GM18517 (cell line): ENCODE results near the gene NPIPB8.
"Not testable (repeated sequence)": the region's sequence is repeated elsewhere in the genome, so short reads cannot be mapped to it uniquely, and the experiment has no call there.

ENCODE experiments used
- ATAC-seq: cut with Tn5 transposase; IDR thresholded peaks from one replicate; pipeline ENCODE4 v1.9.1; 2021; ENCODE audit warnings: mild to moderate bottlenecking, moderate library complexity; ENCODE audit not compliant: unreplicated experiment

The NPIPB8 gene

DNA sequence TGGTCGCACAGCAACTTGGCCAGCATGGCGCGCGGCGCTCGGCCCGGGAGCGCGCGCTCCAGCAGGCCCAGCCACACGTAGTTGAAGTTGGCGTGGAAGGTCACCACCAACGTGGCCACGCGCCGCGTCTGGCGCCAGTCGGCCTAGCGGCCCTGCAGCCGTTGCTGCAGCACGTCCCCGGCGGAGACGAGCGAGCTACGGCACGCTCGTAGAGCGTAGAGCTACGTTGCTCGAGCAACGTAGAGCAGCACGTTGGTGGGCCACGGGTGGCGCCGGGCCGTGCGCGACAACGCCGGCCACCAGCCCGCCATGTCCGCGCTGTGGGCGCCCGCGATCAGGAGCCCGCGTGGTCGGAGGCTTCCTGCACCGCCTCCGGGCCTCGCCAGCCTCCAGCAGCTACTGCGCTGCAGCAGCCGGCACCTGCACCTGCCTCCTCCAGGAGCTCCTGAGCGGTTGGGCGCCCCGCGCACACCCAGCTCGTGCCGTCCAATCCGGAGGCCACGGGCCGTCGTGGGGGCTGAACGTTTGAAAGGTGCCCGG lies 14.6 kb upstream of the NPIPB8 start:
- no peak for ATAC-seq

DNA sequence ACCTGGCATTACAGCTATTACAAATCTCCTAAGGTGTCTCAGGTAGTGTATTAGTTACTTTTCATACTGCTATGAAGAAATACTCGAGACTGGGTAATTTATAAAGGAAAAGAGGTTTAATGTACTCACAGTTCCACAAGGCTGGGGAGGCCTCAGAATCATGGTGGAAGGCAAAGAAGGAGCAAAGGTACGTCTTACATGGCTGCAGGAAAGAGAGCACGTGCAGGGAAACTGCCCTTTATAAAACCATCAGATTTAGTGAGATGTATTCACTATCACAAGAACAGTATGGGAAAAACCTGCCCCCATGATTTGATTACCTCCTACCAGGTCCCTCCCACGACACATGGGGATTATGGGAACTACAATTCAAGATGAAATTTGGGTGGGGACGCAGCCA lies 7.0 kb upstream of the NPIPB8 start:
- ATAC-seq: not testable (repeated sequence)

DNA sequence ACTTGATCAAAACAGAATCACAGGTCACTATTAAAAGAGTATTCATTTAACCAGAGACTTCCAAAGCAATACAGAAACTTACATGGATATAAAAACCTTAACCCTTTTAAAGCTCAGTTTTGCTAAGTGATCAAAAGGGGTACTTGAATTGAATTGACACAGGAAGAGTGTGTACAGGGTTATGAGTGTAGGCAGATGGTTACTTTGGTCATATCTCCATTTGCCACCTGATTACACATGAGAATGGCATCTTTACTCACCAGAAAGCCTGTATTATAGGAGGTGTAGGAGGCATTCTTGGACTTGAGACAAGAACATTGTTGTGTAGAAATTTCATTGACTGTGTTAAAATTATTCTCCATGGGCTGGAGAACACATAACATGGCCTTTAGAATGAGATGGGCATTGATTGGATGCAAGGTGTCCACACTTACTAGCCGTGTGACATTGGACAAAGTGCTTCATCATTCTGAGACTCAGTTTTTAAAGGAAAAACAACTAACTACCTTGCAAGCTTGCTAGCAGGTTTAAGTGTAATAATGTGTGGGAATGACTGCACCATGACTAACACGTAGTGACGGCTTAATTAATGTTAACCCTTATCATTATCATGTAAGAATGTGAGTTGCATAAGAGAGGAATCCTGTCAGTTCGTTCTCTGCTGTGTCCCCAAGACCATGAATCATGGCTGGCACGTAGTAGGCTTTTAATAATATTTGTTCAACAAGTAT lies 1.6 kb upstream of the NPIPB8 start:
- not testable (repeated sequence) for ATAC-seq

DNA sequence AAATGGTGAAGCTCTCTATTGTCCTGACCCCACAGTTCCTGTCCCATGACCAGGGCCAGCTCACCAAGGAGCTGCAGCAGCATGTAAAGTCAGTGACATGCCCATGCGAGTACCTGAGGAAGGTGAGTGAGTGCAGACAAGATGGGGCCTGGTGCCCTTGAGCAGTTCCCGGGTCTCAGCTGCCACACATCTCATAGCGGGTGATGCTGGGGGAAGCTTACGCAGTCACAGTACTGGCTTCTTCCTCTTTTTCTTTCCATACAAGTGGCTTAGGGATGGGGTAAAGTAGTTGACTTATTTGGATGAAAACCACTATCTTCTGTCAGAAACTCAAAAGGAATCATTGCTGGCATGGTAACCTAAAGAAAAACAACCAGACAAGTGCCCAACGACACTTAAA lies 494 bp downstream of the NPIPB8 start:
- ATAC-seq: not testable (repeated sequence)

DNA sequence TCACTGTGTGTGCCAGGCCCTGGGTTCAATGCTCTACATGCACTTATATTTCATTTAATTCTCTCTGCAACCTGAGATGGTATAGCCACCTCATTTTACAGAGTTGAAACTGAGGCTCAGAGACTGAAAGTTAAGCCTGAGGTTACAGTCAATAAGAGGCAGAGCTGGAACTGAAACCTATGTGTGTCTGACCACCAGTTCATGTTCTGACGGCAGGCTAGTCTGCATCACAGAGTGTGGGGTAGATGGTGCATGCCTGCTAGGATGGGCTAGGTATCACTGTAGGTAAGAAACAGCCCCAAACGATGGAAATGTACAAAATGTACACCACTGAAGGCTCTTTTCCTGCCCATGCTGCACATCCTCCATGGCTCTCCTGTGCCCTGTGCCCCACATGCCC lies 2.1 kb downstream of the NPIPB8 start:
- ATAC-seq: not testable (repeated sequence)

DNA sequence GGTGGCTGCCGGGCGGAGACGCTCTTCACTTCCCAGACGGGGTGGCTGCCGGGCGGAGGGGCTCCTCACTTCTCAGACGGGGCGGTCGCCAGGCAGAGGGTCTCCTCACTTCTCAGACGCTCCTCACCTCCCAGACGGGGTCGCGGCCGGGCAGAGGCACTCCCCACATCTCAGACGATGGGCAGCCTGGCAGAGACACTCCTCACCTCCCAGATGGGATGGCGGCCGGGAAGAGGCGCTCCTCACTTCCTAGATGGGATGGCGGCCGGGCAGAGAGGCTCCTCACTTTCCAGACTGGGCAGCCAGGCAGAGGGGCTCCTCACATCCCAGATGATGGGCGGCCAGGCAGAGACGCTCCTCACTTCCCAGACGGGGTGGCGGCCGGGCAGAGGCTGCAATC lies 28.4 kb downstream of the NPIPB8 start:
- ATAC-seq: not testable (repeated sequence)

DNA sequence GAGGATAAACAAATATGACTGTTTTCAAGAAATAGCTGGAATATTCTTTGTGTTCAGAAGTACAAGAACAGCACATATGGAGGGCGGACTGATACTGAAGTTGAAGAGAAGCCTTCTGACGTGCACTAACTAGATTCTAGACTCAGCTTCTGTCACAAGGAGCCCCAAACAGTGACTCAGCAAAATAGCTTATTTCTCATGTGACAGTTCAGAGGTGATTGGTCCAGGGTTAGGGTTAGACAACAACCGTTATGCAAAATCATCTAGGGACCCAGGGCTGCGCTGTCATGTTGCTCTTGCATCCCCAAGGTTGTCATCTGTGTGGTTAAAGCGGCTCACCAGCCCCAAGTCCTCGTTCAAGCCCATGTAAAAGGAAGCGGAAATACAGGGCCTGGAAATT lies 29.6 kb downstream of the NPIPB8 start:
- not testable (repeated sequence) for ATAC-seq

DNA sequence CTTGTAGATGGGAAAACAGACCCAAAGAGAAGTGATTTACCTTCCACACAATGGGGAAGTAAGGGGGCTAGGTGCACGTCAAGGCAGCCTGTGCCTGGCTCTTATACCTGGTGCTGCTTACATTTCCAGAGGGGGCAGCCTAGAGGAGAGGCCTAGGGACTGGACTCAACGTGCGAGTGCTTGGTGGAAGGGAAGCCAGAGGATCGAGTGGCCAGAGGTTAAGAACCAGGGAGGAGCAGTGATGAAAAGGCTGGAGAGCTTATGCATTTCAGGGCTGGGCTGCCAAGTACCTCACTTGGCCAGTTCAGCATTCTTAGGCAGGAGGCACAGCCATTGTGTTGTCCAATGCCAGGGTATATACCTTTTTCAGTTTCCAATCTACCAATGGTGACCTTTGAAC lies 30.3 kb downstream of the NPIPB8 start:
- ATAC-seq: not testable (repeated sequence)

DNA sequence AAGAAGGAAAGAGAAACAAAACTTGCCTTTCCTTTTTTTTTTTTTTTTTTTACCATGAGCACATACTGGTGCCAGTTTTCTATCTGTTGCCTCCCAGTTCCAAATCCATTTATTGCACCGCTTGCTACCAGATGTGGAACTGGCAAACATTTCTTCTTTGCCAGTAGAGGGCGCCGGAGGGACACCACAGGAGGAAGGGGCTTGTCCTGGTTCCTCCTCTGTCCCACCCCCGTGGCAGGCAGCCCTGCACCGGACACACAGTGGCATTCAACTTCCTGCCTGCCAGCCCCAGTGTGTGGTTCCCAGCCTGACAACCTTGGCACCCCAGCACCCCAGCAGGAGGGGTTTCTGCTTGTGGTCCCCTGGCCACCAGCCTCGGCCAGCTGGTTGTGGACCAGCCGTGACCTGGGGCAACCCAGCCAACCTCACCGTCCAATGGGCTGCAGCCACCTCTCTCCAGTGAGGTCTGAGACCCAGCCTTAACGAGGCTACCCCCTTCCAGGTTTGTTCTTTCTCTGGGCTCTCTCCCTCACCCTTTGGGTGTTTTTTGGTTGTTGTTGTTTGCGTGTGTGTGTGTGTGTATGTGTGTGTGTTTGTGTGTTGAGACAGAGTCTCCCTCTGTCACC lies 50.6 kb downstream of the NPIPB8 start:
- not testable (repeated sequence) for ATAC-seq

DNA sequence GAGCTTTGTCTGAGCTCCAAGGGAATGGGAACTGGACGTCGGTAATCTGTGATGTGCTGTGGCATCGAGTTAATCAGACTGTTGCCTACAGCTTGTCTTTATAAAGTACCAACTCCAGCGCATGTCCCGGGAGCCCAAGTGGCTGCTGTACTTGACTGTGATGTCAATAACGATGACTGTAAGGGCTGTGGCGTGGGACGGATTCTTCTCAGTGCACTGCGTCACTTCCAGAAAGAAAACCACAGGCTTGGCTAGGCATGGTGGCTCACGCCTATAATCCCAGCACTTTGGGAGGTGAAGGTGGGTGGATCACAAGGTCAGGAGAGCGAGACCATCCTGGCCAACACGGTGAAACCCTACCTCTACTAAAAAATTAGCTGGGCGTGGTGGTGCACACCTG lies 51.6 kb downstream of the NPIPB8 start:
- ATAC-seq: not testable (repeated sequence)

DNA sequence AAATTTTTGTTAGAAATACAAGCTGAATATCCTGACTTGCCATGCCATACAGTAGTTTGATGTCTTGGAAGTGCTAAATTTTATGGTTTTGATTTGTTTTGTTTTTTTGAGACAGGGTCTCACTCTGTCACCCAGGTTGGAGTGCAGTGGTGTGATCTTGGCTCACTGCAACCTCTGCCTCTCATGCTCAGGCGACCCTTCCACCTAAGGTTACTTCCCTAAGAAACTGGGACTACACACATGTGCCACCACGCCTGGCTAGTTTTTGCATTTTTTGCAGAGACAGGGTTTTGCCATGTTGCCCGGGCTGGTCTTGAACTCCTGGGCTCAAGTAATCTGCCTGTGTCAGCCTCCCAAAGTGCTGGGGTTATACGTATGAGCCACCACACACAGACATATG lies 53.9 kb downstream of the NPIPB8 start:
- not testable (repeated sequence) for ATAC-seq

DNA sequence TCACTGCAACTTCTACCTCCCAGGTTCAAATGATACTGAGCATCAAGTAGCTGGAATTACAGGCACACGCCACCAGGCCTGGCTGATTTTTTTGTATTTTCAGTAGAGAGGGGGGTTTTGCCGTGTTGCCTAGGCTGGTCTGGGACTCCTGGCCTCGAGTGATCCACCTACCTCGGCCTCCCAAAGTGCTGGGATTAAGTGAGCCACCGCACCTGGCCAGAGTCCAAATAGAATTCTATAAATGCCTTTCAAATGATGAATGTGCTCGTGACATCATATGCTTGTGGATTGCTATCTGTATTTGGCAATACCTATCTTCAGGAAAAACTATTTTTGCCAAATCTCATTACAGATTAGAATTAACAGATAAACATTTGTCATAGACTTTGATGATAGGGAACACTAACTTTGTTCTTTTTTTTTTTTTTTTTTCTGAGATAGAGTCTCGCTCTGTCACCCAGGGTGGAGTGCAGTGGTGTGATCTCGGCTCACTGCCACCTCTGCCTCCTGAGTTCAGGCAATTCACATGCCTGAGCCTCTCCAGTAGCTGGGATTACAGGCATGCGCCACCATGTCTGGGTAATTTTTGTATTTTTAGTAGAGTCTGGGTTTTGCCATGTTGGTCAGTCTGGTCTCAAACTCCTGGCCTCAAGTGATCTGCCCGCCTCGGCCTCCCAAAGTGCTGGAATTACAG lies 55.5 kb downstream of the NPIPB8 start:
- ATAC-seq: not testable (repeated sequence)

DNA sequence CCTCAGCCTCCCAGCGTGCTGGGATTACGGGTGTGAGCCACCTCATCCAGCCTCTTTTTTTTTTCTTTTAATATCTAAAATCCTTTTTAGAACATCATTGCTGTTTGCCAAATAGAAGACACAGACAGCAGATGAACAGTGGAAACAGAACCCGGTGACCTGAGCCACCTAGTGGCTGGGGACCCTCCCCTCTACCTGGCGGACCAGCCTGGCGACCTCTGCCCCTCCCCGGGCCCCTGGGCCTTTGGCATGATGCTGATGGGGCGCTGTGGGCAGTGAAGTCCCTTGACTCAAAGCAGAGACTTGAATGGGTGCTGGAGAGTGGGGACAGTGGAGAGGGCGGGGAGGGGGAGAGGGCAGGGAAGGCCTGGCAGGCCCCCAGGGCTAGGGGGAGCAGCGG lies 61.9 kb downstream of the NPIPB8 start:
- ATAC-seq: not testable (repeated sequence)

DNA sequence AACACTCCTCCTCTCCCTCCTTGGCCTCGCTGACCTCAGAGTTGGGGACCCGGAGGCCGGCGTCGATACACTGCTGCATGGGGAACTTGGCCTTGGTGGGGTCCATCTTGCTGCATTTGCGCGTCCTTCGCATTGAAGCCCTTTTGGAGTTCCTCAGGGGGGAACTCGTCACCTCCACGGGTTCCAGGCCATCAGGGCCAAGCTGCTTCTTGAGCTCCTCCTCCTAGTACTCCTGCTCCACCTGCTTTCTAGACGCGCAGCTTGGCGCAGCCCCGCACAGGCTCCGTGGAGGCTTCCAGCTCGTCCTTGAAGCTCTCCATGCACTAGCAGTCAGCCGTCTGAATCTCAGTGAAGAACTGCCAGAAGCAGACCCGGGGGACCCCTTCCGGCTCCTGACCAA lies 62.5 kb downstream of the NPIPB8 start:
- not testable (repeated sequence) for ATAC-seq

DNA sequence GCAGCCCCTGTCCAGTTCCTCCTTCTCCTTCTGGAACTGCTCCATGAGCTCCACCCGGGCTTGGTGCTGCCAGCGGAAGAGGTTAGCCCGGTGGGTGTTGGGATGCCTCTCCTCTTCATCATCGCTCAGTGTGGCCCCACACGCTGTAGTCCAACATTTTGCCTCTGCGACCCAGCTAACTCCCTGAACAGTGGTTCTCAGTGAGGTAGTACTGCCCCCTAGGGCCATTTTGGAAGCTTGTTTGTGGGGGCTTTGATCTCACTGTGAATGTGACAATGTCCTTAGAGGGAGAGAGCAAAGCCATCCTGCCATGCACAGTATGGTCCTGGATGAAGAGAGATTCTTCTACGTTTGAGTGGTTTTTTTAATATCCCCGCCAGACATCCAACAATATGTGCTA lies 63.5 kb downstream of the NPIPB8 start:
- not testable (repeated sequence) for ATAC-seq

DNA sequence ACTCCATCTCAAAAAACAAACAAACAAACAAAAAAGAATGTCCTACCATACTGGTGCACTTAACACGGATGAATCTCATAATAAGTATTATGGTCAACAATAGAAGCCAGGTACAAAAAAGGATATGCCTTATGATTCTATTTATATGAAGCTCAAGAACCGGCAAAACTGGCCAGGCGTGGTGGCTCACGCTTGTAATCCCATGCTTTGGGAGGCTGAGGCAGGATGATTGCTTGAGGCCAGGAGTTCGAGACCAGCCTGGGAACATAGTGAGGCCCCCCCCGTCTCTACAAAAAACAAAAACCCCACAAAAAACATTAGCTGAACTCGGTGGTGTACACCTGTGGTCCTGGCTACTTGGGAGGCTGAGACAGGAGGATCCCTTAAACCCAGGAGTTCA lies 66.4 kb downstream of the NPIPB8 start:
- not testable (repeated sequence) for ATAC-seq
